GM19035 (cell line): ENCODE measurements around the gene IFNW1.
A peak's percentile ranks its signal among the peaks of the same experiment; 100 is the strongest.
"Not testable (repeated sequence)": the region's sequence is repeated elsewhere in the genome, so short reads cannot be mapped to it uniquely, and the experiment has no call there.

Experiments used
- ATAC-seq: cut with Tn5 transposase; IDR thresholded peaks from one replicate; pipeline ENCODE4 v1.9.1; 2021; ENCODE audit not compliant: unreplicated experiment

The IFNW1 gene

GRCh38 chr9:21141427-21141882 is at the start of gene IFNW1:
IFNW1 (minus strand) TSS chr9:21141832; CDS start chr9:21141570, 262 bp downstream.
- no peak for ATAC-seq

GRCh38 chr9:21187487-21187886 is 45.9 kb upstream of the IFNW1 start, which contains the start of gene IFNA4:
IFNA4 (minus strand) TSS chr9:21187587; CDS start chr9:21187531, 56 bp downstream.
- not testable (repeated sequence) for ATAC-seq

GRCh38 chr9:21182810-21183736 is 41.4 kb upstream of the IFNW1 start:
- peak; percentile 95 for ATAC-seq

GRCh38 chr9:21174671-21175070 is 33.0 kb upstream of the IFNW1 start:
- no peak for ATAC-seq

GRCh38 chr9:21172156-21172555 is 30.5 kb upstream of the IFNW1 start:
- no peak for ATAC-seq

GRCh38 chr9:21171351-21171750 is 29.7 kb upstream of the IFNW1 start:
- ATAC-seq, result no peak

- not testable (repeated sequence) for ATAC-seq
Observed at GRCh38 chr9:21166560-21166959, 24.9 kb upstream of the IFNW1 start, which contains the start of gene IFNA21. IFNA21 (minus strand) TSS chr9:21166660; CDS start chr9:21166612, 48 bp downstream.

GRCh38 chr9:21165516-21165915 is 23.9 kb upstream of the IFNW1 start:
- no peak for ATAC-seq

- ATAC-seq, result peak; percentile 89
Observed at GRCh38 chr9:21160178-21160577, 18.5 kb upstream of the IFNW1 start.

- ATAC-seq, result no peak
Observed at GRCh38 chr9:21155501-21155900, 13.9 kb upstream of the IFNW1 start.

- peak; percentile 80 for ATAC-seq
Observed at GRCh38 chr9:21154018-21154608, 12.5 kb upstream of the IFNW1 start.

GRCh38 chr9:21153336-21154017 is 11.8 kb upstream of the IFNW1 start:
- peak; percentile 28 for ATAC-seq

- peak; percentile 75 for ATAC-seq
Observed at GRCh38 chr9:21144603-21145002, 3.0 kb upstream of the IFNW1 start.

GRCh38 chr9:21137020-21137419 is 4.6 kb downstream of the IFNW1 start:
- ATAC-seq, result no peak

- ATAC-seq, result no peak
Observed at GRCh38 chr9:21135736-21136135, 5.9 kb downstream of the IFNW1 start.

- ATAC-seq, result not testable (repeated sequence)
Observed at GRCh38 chr9:21128186-21128585, 13.4 kb downstream of the IFNW1 start.

GRCh38 chr9:21121595-21122251 is 19.9 kb downstream of the IFNW1 start:
- ATAC-seq, result peak; percentile 84

GRCh38 chr9:21121079-21121478 is 20.6 kb downstream of the IFNW1 start:
- no peak for ATAC-seq

GRCh38 chr9:21119093-21119770 is 22.4 kb downstream of the IFNW1 start:
- no peak for ATAC-seq

- no peak for ATAC-seq
Observed at GRCh38 chr9:21114311-21114710, 27.3 kb downstream of the IFNW1 start.
